H9 (cell line): ENCODE data around the gene ZC3H15. TPM values are rescaled to one million over a fixed set of nuclear protein-coding genes. Genes with fewer than 3 reads are reported as not detected.

Source experiments
- DNase-seq: peaks from one replicate; pipeline ENCODE4 v3.0.0-alpha.2; 2017
- H2AFZ ChIP-seq: one replicate; pipeline ENCODE4 v1.6.1; 2013; ENCODE audit warnings: mild to moderate bottlenecking, low read length, control low read depth, moderate library complexity
- H2AK5ac ChIP-seq: 2 replicates; pipeline ENCODE4 v1.6.1; 2013; ENCODE audit warnings: low read length, control low read depth, mixed read lengths; ENCODE audit not compliant: insufficient read length
- H2BK120ac ChIP-seq: one replicate; pipeline ENCODE4 v1.6.1; 2013; ENCODE audit warnings: low read depth, mild to moderate bottlenecking, low read length, control low read depth, inconsistent platforms; ENCODE audit not compliant: poor library complexity, severe bottlenecking
- H2BK12ac ChIP-seq: 2 replicates; pipeline ENCODE4 v1.6.1; 2013; ENCODE audit warnings: low read length, control low read depth, mixed read lengths, low read depth; ENCODE audit not compliant: insufficient read length
- H2BK15ac ChIP-seq: 2 replicates; pipeline ENCODE4 v1.6.1; 2013; ENCODE audit warnings: low read depth, low read length, control low read depth
- H2BK20ac ChIP-seq: one replicate; pipeline ENCODE4 v1.6.1; 2013; ENCODE audit warnings: low read depth, mild to moderate bottlenecking, low read length, control low read depth, inconsistent platforms; ENCODE audit not compliant: poor library complexity, severe bottlenecking
- H2BK5ac ChIP-seq: 2 replicates; pipeline ENCODE4 v1.6.1; 2013; ENCODE audit warnings: low read length, control low read depth, mixed read lengths; ENCODE audit not compliant: insufficient read length
- H3K14ac ChIP-seq: 2 replicates; pipeline ENCODE4 v1.6.1; 2013; ENCODE audit warnings: low read length, control low read depth; ENCODE audit not compliant: insufficient read depth
- H3K18ac ChIP-seq: 2 replicates; pipeline ENCODE4 v1.6.1; 2013; ENCODE audit warnings: low read depth, mild to moderate bottlenecking, mixed read lengths, low read length, control low read depth; ENCODE audit not compliant: insufficient read length
- H3K23ac ChIP-seq: 2 replicates; pipeline ENCODE4 v1.6.1; 2013; ENCODE audit warnings: low read length, control low read depth, mixed read lengths, low read depth; ENCODE audit not compliant: insufficient read length
- H3K23me2 ChIP-seq: 2 replicates; pipeline ENCODE4 v1.6.1; 2013; ENCODE audit warnings: low read depth, mild to moderate bottlenecking, mixed read lengths, low read length, control low read depth; ENCODE audit not compliant: insufficient read length, poor library complexity, severe bottlenecking
- H3K27ac ChIP-seq: 2 replicates; pipeline ENCODE4 v1.5.1; 2013; ENCODE audit warnings: low read length, control low read depth, mixed read lengths, low read depth; ENCODE audit not compliant: insufficient read length
- H3K27me3 ChIP-seq: 2 replicates; pipeline ENCODE4 v1.6.1; 2013; ENCODE audit warnings: low read length, control low read depth, inconsistent platforms; ENCODE audit not compliant: insufficient read depth
- H3K4ac ChIP-seq: 2 replicates; pipeline ENCODE4 v1.6.1; 2013; ENCODE audit warnings: low read depth, mild to moderate bottlenecking, control low read depth, inconsistent platforms, low read length, moderate library complexity
- H3K4me1 ChIP-seq: 2 replicates; pipeline ENCODE4 v1.6.1; 2013; ENCODE audit warnings: low read length, control low read depth, inconsistent platforms; ENCODE audit not compliant: insufficient read depth
- H3K4me2 ChIP-seq: 2 replicates; pipeline ENCODE4 v1.6.1; 2013; ENCODE audit warnings: low read length, control low read depth, mixed read lengths; ENCODE audit not compliant: insufficient read length, insufficient read depth
- H3K56ac ChIP-seq: 2 replicates; pipeline ENCODE4 v1.6.1; 2013; ENCODE audit warnings: low read depth, mild to moderate bottlenecking, mixed read lengths, low read length, control low read depth; ENCODE audit not compliant: insufficient read length
- H3K79me1 ChIP-seq: 2 replicates; pipeline ENCODE4 v1.6.1; 2013; ENCODE audit warnings: low read depth, mild to moderate bottlenecking, moderate library complexity, low read length, control low read depth, inconsistent platforms; ENCODE audit not compliant: insufficient read depth, poor library complexity, severe bottlenecking
- H3K79me2 ChIP-seq: 2 replicates; pipeline ENCODE4 v1.6.1; 2013; ENCODE audit warnings: low read length, control low read depth, inconsistent platforms; ENCODE audit not compliant: insufficient read depth
- H3K9ac ChIP-seq: 2 replicates; pipeline ENCODE4 v1.6.1; 2013; ENCODE audit warnings: low read length, control low read depth, mixed read lengths; ENCODE audit not compliant: insufficient read length; ENCODE audit errors: extremely low read depth
- H3K9me3 ChIP-seq: one replicate; pipeline ENCODE4 v1.6.1; 2013; ENCODE audit warnings: low read depth, low read length, inconsistent platforms; ENCODE audit not compliant: control insufficient read depth
- H3T11ph ChIP-seq: one replicate; pipeline ENCODE4 v1.6.1; 2013; ENCODE audit warnings: mild to moderate bottlenecking, low read length, control low read depth, inconsistent platforms
- H4K20me1 ChIP-seq: one replicate; pipeline ENCODE4 v1.6.1; 2013; ENCODE audit not compliant: control insufficient read depth, insufficient read length, insufficient read depth
- H4K5ac ChIP-seq: 2 replicates; pipeline ENCODE4 v1.6.1; 2013; ENCODE audit warnings: low read depth, mild to moderate bottlenecking, mixed read lengths, low read length, control low read depth; ENCODE audit not compliant: insufficient read length
- H4K8ac ChIP-seq: replicated peaks from 2 replicates; pipeline ENCODE4 v1.6.1; 2013; ENCODE audit warnings: low read length, control low read depth, mixed read lengths, low read depth; ENCODE audit not compliant: insufficient read length
- H4K91ac ChIP-seq: 2 replicates; pipeline ENCODE4 v1.6.1; 2013; ENCODE audit warnings: low read depth, mild to moderate bottlenecking, moderate library complexity, mixed read lengths, low read length, control low read depth; ENCODE audit not compliant: insufficient read length
- H3K27ac Mint-ChIP-seq, 3 experiments: 2 replicates in 2 of 3; 3 replicates in 1 of 3; pipeline ENCODE4 v1.8.0; 2020 to 2021; ENCODE audit warnings: mixed read lengths in 3 of 3, mild to moderate bottlenecking in 1 of 3, moderate library complexity in 1 of 3
- H3K27me3 Mint-ChIP-seq: 2 replicates; pipeline ENCODE4 v1.8.0; 2021; ENCODE audit warnings: low read depth, mild to moderate bottlenecking, moderate library complexity, mixed read lengths
- H3K36me3 Mint-ChIP-seq, 3 experiments: 2 replicates in 2 of 3; 3 replicates in 1 of 3; pipeline ENCODE4 v1.8.0; 2020 to 2021; ENCODE audit warnings: low read depth in 3 of 3, mixed read lengths in 3 of 3; ENCODE audit not compliant: insufficient read depth in 1 of 3
- H3K4me1 Mint-ChIP-seq, 2 experiments: 2 replicates each; pipeline ENCODE4 v1.8.0; 2020; ENCODE audit warnings: mixed read lengths in 2 of 2
- H3K4me3 Mint-ChIP-seq, 2 experiments: 2 replicates in 1 of 2; 3 replicates in 1 of 2; pipeline ENCODE4 v1.8.0; 2020 to 2021; ENCODE audit warnings: mild to moderate bottlenecking in 2 of 2, mixed read lengths in 2 of 2, moderate library complexity in 1 of 2
- H3K9me3 Mint-ChIP-seq, 2 experiments: 2 replicates in 1 of 2; 3 replicates in 1 of 2; pipeline ENCODE4 v1.8.0; 2020; ENCODE audit warnings: mild to moderate bottlenecking in 2 of 2, mixed read lengths in 2 of 2, moderate library complexity in 1 of 2
- CTCF ChIP-seq: fragments of 200-600 bp; sonication (generic); conservative IDR thresholded peaks from 3 replicates; pipeline ENCODE4 v1.8.0; 2021; ENCODE audit warnings: antibody characterized with exemption, mild to moderate bottlenecking
- WGBS: extraction: QIAGEN DNeasy Blood & Tissue Kit; methylation state at CpG from one replicate; pipeline ENCODE4 v1.1.7; 2013; ENCODE audit warnings: missing lambda C conversion rate, low lambda C conversion rate, mixed read lengths; ENCODE audit not compliant: insufficient read length; ENCODE audit errors: extremely low coverage; 5-methylcytosine and 5-hydroxymethylcytosine counted together
- total RNA-seq: library from RNA; stranded (reverse); gene quantifications from 2 replicates; pipeline ENCODE4 v1.2.1, GENCODE V29; 2021

Gene ZC3H15
- total RNA-seq, 1 experiment from 2014 or later = 71.3 TPM

- Histone ChIP-seq H2AFZ (no peak overlapping the region), H3K23me2 (no peaks in the 10 kb centered on the region), H3T11ph (no peak overlapping the region), H4K20me1 (no peaks in the 10 kb centered on the region), H3K56ac (no peak overlapping the region), H3K4ac (no peak overlapping the region), H3K79me1 (no peaks in the 10 kb centered on the region), H3K4me2 (no peak overlapping the region), H3K9me3 (no peaks in the 10 kb centered on the region), H2BK15ac (no peak overlapping the region), H2BK120ac (no peak overlapping the region), H3K23ac (no peak overlapping the region), H3K9ac (no peak overlapping the region), H4K91ac (no peak overlapping the region), H4K8ac (no peak overlapping the region), H2BK12ac (no peak overlapping the region), H3K27me3 (no peaks in the 10 kb centered on the region), H2BK20ac (no peak overlapping the region), H4K5ac (no peak overlapping the region), H3K79me2 (no peaks in the 10 kb centered on the region), H3K14ac (no peak overlapping the region), H2BK5ac (no peak overlapping the region), H3K4me1 (no peaks in the 10 kb centered on the region), H2AK5ac (no peak overlapping the region), H3K18ac (no peak overlapping the region), H3K27ac (no peak overlapping the region)
- no peak for TF ChIP-seq CTCF
- H3K27me3 Mint-ChIP-seq = no peaks in the 10 kb centered on the region
- no CpG with 5 or more reads among the region's 2 CpGs for WGBS
- H3K4me3 Mint-ChIP-seq = no peak overlapping the region
- peaks cover 8 to 14% of the 10 kb centered on the region in 2 experiments for H3K4me1 Mint-ChIP-seq
- H3K9me3 Mint-ChIP-seq = peaks cover 0 to 4% of the 10 kb centered on the region in 2 experiments; a peak in 2 of 5 replicates
- H3K27ac Mint-ChIP-seq = no peak overlapping the region
- no peak for DNase-seq
- peaks cover 7 to 13% (median 12%) of the 10 kb centered on the region in 3 experiments for H3K36me3 Mint-ChIP-seq
Measured at GRCh38 chr2:186522450-186522849, 36.4 kb downstream of the ZC3H15 start.
